Caki2 (cell line): ENCODE measurements around the gene PPP1R26. TPM values are rescaled to one million over a fixed set of nuclear protein-coding genes. Genes with fewer than 3 reads are reported as not detected.

Experiments
- DNase-seq: peaks from one replicate; pipeline ENCODE4 v3.0.0-alpha.2; 2015; ENCODE audit warnings: low read depth
- in situ Hi-C: cut with HindIII; loops from 2 replicates; pipeline ENCODE4 v1.10.0; 2016; ENCODE audit warnings: low sequenced_read_pairs, low pct_unique_long_range_greater_than_20kb, mixed read lengths
- total RNA-seq: library from RNA; depleted of rRNA; stranded (reverse); fragments of >200 nt; shearing (Covaris generic); gene quantifications from 2 replicates; pipeline ENCODE4 v1.2.3, GENCODE V29; 2014; ENCODE audit warnings: low replicate concordance

PPP1R26 gene
- total RNA-seq, 1 experiment from 2014 or later, result 32.4 TPM

DNA sequence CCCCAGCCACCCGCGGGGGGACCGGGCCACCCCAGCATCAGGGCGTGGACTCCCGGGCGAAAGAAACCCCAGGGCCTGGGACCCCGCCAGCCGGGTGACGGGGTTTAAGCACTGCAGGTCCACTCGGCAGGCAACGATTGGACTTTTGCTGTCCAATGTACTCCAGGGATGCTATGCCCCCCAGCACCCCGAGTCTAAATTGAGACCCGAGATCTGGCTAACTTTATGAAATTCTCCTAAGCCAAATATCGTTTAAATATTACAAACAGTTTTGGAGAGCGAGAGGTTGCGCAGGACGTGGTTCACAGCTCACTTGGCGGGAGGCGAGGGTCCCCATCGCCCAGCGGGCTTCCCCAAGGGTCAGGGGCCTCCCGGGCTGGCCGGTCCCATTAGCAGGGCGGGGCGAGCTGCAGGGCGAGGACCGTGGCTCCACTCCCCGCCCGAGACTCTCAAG lies 20.5 kb downstream of the PPP1R26 start:
- in situ Hi-C loops, result no loop called here
- DNase-seq, result no peak

DNA sequence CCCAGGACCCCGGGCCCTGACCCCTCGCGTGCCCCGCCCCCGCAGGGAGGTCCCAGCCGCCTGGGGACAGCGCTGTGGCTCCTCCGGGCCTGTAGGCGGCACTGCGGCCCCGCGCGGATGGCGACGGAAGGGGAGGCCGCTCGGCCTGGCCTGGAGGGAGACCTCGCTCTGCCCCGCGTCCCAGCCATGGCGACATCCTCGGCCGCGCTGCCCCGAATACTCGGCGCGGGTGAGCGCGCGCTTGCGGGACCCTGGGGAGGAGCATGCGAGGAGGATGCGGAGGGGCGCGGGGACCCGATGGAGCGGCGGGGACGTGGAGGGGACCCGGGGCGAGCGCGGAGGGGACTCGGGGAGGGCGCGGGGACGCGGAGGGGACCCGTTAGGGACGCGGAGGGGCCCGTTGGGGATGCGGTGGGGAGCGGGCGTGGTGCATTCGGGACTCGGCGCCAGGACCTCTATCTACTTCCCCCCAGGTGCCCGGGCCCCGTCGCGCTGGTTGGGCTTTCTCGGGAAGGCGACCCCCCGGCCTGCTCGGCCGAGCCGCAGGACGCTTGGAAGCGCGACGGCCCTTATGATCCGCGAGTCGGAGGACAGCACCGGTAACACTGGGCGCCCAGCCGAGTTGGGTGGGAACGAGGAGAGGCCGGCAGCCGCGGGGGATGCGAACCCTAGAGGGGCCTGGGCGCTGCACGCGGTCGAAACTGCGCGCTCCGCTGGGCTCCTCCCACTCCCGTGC lies 21.1 kb downstream of the PPP1R26 start, which contains the start of gene MRPS2:
TSS of gene MRPS2 (plus strand) at position 158 of the 736 bp plus-strand sequence. CDS start at position 187, 29 bp downstream.
- DNase-seq, result peak; percentile 82
- in situ Hi-C loops, result no loop called here

DNA sequence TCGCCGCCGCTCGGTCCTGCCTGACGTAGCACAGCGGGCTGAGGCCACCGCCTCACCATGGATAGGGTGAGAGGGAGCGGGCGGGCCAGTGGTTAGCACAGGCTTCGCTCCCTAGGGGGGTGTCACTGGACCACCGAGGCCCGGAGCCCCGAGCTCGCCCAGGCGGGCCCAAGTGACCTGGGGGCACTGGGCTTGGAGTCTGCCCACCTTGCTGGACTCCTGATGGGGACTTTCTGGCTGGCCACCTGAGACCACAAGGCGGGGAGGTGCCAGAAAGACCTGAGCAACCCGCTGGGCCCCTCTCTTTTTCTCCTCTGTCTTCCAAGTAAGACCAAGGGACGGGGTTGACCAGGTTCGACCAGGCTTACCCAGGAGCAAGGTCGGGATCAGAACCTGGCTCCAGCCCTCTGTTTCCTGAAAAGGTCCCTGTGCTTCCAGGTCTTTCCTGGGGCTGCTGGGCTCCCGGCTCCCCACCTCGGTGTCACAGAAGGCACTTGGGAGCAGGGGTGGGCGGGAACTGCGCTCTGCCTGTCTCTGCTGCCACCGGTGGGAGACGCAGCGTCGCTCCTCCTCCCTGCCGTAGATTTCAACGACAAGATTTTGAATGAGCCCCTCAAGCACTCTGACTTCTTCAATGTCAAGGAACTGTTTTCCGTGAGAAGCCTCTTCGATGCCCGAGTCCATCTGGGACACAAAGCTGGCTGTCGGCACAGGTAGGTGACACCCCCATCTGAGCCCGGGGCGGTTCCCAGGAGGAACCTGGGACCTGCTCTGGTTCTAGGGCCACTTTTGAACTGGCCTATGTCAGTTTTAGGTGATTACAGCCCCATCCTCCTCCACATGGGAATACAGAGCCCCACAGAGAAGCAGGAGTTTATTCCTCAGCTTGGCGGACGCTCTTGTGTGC lies 21.9 kb downstream of the PPP1R26 start:
- in situ Hi-C loops, result no loop called here
- no peak for DNase-seq

DNA sequence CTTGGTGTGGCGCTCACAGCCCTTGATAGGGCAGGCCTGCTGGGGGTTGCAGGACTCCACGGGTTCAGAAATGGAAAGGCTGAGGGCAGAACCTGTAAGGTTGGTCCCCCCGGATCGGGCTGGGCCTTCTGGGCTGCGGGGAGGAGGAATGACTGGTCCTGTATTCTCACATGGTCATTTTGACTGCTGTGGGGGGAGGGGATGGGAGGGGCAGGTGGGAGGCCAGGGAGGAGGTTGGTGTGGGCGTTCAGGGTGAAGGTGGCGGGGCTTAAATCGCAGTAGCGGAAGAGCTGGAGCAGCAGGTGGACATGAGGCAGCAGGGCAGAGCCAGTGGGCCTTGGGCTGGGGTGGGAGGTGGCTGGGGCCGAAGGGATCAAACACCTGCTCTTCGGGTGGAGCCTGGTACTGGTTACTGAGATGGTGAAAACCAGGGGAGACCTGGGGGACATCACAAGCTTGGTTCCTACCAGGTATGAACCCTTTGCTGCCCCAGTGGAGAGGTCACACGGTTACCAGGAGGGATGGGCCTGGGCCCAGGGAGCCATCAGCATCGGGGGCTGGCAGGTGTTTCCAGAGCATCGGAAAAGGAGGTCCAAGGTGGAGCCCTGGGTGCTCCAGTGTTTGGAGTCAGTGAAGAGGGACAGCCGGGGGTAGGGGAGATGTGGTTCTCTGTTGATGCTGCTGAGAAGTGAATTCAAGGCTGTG lies 22.7 kb downstream of the PPP1R26 start:
- no peak for DNase-seq
- in situ Hi-C loops, result no loop called here

DNA sequence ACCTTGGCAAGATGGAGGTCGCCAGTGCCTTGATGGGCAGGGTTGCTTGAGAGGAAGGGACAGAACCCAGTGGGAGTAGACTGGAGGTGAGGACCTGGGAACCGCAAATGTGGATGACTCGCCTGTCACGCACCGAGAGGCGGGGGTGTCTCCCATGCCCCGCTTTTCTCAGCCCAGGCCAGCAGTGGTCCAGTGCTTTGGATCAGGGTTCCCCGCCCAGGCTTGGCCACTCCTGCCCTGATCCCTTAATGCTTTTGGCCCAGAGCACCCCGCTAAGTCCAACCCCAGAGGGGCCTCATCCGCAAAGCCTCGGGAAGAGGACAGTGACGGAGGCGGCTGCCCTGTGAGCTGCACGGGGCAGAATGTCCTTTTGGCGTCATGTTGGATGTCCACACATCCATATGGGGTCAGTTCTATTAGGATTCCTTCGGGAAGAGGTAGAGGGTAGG lies 23.3 kb downstream of the PPP1R26 start:
- no peak for DNase-seq
- in situ Hi-C loops, result no loop called here

DNA sequence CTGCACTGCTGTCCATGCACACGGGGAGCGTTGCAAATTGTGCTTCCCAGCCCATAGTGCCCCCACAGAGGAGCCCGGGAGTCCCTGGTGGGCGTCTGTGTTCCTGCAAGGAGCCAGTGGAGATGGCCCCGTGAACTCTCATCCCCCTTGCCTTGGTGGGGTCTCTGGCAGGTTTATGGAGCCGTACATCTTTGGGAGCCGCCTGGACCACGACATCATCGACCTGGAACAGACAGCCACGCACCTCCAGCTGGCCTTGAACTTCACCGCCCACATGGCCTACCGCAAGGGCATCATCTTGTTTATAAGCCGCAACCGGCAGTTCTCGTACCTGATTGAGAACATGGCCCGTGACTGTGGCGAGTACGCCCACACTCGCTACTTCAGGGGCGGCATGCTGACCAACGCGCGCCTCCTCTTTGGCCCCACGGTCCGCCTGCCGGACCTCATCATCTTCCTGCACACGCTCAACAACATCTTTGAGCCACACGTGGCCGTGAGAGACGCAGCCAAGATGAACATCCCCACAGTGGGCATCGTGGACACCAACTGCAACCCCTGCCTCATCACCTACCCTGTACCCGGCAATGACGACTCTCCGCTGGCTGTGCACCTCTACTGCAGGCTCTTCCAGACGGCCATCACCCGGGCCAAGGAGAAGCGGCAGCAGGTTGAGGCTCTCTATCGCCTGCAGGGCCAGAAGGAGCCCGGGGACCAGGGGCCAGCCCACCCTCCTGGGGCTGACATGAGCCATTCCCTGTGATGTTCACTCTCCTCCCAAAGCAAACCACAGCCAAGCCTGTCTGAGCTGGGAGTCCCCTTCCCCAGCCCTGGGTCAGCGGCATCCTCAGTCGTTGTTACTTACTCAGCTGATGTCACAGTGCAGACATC lies 24.0 kb downstream of the PPP1R26 start:
- in situ Hi-C loops, result no loop called here
- DNase-seq, result no peak

DNA sequence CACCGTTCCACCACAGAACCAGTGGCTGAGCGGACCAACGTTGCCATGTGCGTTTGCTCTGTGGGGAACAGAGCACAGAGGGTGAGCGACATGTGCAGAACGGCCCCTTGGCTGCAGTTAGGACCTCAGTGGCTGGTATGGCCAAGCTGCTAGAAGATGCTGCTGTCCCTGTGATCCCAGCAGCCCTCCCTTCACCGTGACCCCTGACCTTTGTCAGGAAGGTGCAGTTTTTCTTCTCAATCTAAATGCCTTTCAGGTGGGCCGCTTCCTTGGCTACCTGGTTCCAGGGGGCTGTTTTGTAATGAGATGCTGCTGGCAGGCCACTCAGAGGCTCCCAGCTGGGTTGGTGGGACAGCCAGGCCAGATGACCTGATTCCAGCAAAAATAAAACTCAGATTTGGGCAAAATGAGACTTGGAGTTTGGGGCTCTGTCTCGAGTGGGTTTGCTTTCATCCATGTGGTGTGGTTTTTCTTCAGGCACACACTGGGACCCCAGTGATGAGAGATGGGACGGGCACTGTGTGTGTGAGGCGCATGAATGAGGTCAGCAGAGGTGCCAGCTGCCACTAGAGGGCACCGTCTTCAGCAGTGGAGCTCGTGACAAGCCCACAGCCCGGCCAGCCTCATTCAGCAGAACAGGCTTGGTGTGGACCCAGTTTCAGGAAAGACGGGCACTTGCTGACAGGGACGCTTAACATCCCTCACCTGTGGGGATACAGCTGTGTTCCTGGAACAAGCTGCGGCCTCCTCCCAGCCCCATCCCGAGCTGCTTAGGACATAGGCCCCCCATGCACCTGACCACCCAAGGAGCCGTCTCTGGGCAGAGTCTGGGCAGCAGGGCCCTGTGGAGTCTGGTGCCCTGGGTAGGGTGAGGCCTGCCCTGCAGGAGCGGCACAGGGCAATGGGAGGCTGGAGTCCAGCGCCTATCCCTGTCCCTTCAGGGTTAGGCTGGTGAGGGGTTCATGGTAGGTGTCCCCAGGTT lies 25.0 kb downstream of the PPP1R26 start:
- in situ Hi-C loops, result no loop called here

DNA sequence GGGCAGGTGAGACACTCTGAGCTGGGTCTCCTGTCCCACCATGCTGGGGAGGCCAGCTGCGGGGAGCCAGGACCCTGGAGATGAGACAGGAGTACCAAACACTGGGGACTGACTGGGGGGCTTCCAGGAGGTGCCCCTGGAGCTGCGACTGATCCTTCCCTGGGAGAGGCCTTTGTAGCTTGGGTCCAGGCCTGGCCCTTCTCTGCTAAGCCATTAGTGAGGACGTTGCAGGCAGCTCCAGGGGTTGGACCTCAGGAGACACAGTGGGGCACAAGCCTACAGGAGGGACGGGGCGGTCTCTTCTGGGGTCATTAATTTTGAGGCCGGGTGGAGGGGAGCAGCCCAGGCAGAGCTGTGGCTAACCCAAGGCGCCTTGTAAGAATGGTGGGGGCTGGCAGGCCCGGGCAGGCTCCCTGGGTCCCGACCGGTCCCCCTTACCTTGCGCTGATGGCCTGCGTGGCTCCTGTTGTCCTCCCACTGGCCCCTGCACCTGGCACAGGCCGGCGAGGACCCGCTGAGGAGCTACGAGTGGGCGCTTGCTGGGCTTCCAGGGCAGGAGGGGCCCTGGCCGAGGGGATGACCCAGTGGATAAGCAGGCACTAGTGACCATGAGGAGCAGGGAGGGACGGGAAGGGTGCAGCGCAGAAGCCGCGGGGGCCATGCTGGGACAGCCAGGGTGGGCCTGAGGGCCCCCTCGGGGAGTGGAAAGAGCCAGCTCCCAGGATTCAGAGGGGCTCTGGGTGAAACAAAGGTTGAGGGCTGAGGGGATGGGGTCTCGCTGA lies 26.0 kb downstream of the PPP1R26 start:
- in situ Hi-C loops, result no loop called here
- no peak for DNase-seq

More for the DNA sequence above, 25.0 kb downstream of the PPP1R26 start:
- no peak for DNase-seq

DNA sequence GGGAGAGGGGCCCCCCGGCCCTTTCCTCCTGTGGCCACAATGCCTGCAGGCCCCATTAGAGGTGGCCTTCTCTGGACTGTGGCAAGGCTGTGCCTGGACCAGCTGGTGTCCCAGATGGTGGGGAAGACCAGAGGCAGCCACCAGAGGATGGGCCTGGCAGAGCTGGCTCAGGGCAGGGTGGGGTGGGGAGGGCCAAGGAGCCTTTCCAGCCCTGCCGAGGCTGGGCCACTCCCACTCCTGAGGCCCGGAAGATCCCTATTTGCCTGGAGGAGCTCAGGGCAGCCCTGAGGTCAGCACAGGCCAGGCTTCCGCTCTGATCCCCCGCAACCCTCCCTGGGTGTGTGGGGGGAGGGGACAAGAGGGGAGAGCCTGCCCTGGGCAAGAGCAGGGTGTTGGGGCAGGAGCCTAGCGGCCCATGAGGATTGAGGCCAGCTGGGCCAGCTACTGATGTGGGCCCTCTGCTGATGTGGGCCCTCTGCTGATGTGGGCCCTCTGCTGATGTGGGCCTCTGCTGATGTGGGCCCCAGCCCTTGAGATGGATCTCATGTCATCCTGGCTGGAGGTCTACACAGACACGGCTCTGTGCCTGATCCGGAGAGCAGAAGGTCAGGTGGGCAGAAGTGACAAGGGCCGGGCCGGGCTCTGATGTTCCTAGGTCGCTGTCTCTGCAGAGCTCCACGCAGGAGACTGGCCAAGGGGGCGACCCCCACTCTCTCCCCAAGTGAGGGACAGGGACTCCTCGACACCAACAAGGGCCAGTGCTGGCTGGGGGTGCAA lies 26.9 kb downstream of the PPP1R26 start:
- in situ Hi-C loops, result no loop called here
- DNase-seq, result no peak

DNA sequence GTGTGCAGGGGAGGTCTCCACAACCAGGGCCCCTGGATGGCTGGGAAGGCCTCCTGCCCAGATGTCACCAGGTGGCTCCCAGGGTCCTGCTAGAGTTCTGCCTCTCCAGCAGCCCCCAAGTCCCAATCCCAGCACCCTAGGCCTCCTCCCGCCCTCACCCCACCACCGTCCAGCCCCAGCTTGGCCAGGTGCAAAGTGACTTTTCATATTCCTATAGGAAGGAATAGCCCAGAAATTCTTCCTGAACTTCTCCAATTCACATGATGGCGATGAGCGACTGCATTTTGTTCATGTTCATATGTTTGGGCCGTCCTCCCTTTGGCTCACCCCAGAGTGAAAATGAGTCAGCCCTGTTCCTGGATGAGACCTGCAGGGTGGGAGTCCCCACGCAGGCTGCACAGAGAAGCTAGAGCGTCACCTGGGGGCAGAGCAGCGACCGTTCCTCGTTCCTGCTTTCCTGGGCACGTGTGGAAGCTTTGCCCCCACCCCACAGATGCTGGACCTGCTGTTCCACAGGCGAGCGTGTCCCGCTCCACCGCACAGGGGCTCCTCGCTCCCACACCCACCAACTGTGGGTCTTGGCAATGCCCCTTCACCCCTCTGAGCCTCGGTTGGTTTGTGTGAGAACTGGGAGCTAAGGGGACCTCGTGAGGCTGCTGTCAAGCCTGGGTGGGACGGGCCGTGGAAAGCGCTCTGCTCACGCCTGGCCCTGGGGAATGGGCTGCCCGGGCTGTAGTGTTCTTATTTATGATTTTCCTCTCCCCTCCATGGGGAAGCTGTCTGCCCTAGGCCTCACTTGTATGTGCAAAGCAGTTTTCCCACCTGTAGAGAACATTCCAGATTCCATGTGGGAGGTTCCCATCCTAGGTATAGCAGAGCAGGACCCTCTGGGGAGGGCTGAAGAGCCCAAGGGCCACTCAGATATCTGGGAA lies 27.8 kb downstream of the PPP1R26 start:
- in situ Hi-C loops, result no loop called here
- no peak for DNase-seq

DNA sequence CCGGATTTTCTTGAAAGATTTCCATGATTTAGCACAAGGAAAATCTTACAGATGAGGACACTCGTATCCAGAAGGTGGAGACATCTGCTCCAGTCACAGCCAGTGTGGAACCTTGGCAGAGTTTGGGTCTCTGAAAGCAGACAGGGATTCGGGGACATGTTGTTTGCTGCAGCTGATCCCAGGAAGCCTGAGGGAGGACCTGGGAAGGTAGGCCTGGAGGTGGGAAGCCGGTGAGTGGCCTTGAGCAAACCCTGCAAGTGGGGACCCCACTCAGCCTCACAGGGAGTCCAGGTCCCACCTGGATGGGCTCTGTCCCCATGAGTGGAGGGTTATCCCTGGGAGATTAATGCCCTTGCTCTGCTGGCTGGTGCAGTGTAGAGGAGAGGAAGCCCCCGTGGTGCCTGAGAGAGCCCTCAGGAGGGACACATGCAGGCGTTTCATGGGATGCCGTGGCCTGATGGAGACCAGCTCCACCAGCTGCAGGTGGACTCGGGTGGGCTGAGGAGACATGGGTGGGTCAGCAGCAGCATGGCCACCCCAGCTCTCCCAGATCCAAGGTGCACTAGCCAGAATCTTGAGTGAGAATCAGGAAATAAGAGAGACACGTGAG lies 28.7 kb downstream of the PPP1R26 start:
- in situ Hi-C loops, result no loop called here
- no peak for DNase-seq

DNA sequence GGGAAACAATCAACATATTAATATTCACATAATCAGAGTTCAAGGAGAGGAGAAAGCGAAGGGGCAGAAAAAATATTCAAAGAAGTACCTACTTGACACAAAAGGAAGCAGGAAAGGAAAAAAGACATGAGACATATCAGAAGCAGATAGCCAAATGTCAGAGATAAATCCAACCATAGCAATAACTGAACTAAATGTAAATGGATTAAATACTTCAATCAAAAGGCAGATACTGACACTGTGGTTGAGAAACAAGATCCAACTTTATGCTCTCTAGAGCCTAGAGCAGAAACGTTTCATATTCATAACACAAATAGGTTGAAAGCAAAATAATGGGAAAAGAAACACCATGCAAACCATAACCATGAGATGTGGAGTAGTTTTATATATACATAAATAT lies 29.9 kb downstream of the PPP1R26 start:
- no peak for DNase-seq
- in situ Hi-C loops, result no loop called here

DNA sequence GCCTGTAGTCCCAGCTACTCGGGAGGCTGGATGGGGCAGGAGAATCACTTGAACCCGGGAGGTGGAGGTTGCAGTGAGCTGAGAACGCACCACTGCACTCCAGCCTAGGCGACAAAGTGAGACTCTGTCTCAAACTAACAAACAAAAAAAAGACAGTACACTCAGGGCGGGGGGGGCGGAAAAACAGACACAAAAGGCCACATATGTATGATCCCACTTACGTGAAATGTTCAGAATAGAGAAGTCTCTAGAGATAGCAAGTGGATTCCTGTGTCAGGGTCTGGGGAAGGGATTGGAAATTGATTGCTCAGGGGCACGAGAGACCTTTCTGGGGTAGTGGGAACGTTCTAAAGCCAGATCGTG lies 32.6 kb downstream of the PPP1R26 start:
- no peak for DNase-seq
- in situ Hi-C loops, result no loop called here

DNA sequence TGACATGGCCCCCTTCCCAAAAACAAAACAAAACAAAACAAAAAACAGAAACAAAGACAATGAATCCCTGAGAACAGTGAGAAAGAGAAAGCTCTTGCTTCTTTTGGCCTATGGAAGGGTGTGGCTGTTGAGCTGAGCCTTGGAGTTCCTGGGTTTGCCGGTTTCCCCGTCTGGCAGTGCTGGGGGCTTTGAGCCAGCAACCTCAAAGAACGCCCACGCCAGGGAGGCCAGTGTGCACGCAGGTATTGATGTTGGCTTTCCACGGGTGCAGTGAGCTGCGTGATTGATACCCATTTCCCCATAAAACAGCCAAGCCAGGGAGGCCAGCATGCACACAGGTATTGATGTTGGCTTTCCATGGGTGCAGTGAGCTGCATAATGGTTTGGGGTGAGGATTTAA lies 33.3 kb downstream of the PPP1R26 start:
- in situ Hi-C loops, result no loop called here

More for the DNA sequence above, 33.3 kb downstream of the PPP1R26 start:
- DNase-seq, result no peak
